Osteocyte (in vitro differentiated cells): Measurements from ENCODE around the gene MYRF. TPM values are rescaled to one million over a fixed set of nuclear protein-coding genes. Genes with fewer than 3 reads are reported as not detected.

Experiments
- DNase-seq: peaks from one replicate; pipeline ENCODE4 v3.0.0; 2021; ENCODE audit warnings: mixed read lengths; ENCODE audit not compliant: unreplicated experiment; ENCODE audit errors: extremely low spot score
- H3K27ac Mint-ChIP-seq: one replicate; pipeline ENCODE4 v1.8.0; 2021; ENCODE audit warnings: mild to moderate bottlenecking, mixed read lengths; ENCODE audit not compliant: unreplicated experiment
- H3K27me3 Mint-ChIP-seq: one replicate; pipeline ENCODE4 v1.8.0; 2021; ENCODE audit warnings: mixed read lengths; ENCODE audit not compliant: unreplicated experiment
- H3K36me3 Mint-ChIP-seq: one replicate; pipeline ENCODE4 v1.8.0; 2021; ENCODE audit warnings: mixed read lengths; ENCODE audit not compliant: unreplicated experiment
- H3K4me1 Mint-ChIP-seq: one replicate; pipeline ENCODE4 v1.8.0; 2021; ENCODE audit warnings: mixed read lengths; ENCODE audit not compliant: unreplicated experiment
- H3K4me3 Mint-ChIP-seq: one replicate; pipeline ENCODE4 v1.8.0; 2021; ENCODE audit warnings: mild to moderate bottlenecking, moderate library complexity, mixed read lengths; ENCODE audit not compliant: unreplicated experiment
- H3K9me3 Mint-ChIP-seq: one replicate; pipeline ENCODE4 v1.8.0; 2021; ENCODE audit warnings: mixed read lengths; ENCODE audit not compliant: unreplicated experiment
- CTCF ChIP-seq: fragments of 200-600 bp; sonication (generic); IDR thresholded peaks from 2 replicates; pipeline ENCODE4 v1.5.0; 2021; ENCODE audit warnings: antibody characterized with exemption, mild to moderate bottlenecking, moderate library complexity
- total RNA-seq: library from RNA; stranded (reverse); gene quantifications from 2 replicates; pipeline ENCODE4 v1.2.1, GENCODE V29; 2021

Gene MYRF
- total RNA-seq, 1 donor from 2014 or later: 0.43 TPM

GRCh38 chr11:61737636-61738386 lies 14.6 kb upstream of the MYRF start:
- Mint-ChIP-seq H3K27ac (no peak overlapping the region), H3K9me3 (no peaks in the 10 kb centered on the region), H3K27me3 (no peaks in the 10 kb centered on the region), H3K4me3 (no peak overlapping the region), H3K36me3 (peaks cover 5% of the 10 kb centered on the region), H3K4me1 (peaks cover 5% of the 10 kb centered on the region)
- no peak for DNase-seq
- TF ChIP-seq CTCF: no peak

GRCh38 chr11:61738776-61739175 lies 13.7 kb upstream of the MYRF start:
- no peak overlapping the region for H3K4me3 Mint-ChIP-seq
- H3K9me3 Mint-ChIP-seq: no peaks in the 10 kb centered on the region
- H3K27ac Mint-ChIP-seq: no peak overlapping the region
- peaks cover 5% of the 10 kb centered on the region for H3K36me3 Mint-ChIP-seq
- H3K4me1 Mint-ChIP-seq: no peaks in the 10 kb centered on the region
- H3K27me3 Mint-ChIP-seq: no peaks in the 10 kb centered on the region
- DNase-seq: no peak
- TF ChIP-seq CTCF: no peak

- Mint-ChIP-seq H3K9me3 (no peaks in the 10 kb centered on the region), H3K27me3 (no peaks in the 10 kb centered on the region), H3K36me3 (peaks cover 5% of the 10 kb centered on the region), H3K4me1 (no peaks in the 10 kb centered on the region), H3K4me3 (no peak overlapping the region), H3K27ac (no peak overlapping the region)
- no peak for DNase-seq
- no peak for TF ChIP-seq CTCF
Observed at GRCh38 chr11:61739413-61739812, 13.0 kb upstream of the MYRF start.

- no peak for DNase-seq
- TF ChIP-seq CTCF: no peak
- Mint-ChIP-seq H3K27me3 (no peaks in the 10 kb centered on the region), H3K36me3 (peaks cover 5% of the 10 kb centered on the region), H3K4me1 (no peaks in the 10 kb centered on the region), H3K4me3 (no peak overlapping the region), H3K27ac (no peak overlapping the region), H3K9me3 (no peaks in the 10 kb centered on the region)
Observed at GRCh38 chr11:61739966-61740365, 12.5 kb upstream of the MYRF start.

DNA sequence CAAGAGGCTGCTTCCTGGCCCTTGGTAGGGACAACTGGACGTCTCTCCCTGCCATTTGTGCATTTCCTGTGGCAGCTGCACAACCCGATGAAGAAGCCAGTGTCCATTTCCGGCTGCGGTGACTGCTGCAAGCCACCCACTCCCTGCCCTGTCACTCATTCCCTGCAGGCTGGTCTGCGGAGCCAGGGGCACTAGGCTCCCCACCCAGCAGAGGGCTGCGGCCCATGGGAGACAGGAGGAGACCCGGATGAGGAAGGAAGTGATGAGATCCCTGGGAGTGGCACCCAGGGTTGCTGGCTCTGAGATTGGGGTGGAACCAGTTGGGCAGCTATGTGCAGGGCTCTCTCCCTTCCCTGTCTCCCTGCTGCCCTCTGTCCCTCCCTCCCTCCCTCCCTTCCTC lies 10.0 kb upstream of the MYRF start:
- Mint-ChIP-seq H3K27me3 (no peaks in the 10 kb centered on the region), H3K36me3 (peaks cover 3% of the 10 kb centered on the region), H3K9me3 (no peaks in the 10 kb centered on the region), H3K4me1 (peaks cover 1% of the 10 kb centered on the region), H3K4me3 (no peak overlapping the region), H3K27ac (no peak overlapping the region)
- no peak for DNase-seq
- TF ChIP-seq CTCF: no peak
